HEK293 (cell line): ENCODE measurements around the gene PEAR1.

Experiments used
- CTCF ChIA-PET: fragments of 350-600 bp; formaldehyde crosslinking; extraction: SDS; loops from one replicate; lab custom pipeline; 2021; ENCODE audit warnings: antibody characterized with exemption; lab: Yijun Ruan, JAX
- POLR2A ChIA-PET: fragments of 300-600 bp; formaldehyde crosslinking; extraction: SDS; loops from one replicate; lab custom pipeline; 2020; ENCODE audit warnings: antibody characterized with exemption, inconsistent platforms; lab: Yijun Ruan, JAX
- H3K27ac ChIP-seq: fragments of 200-500 bp; sonication (Bioruptor generic); 2 replicates; pipeline ENCODE4 v1.5.1; 2014; ENCODE audit warnings: low read depth, low read length, control low read depth, inconsistent platforms; ENCODE audit errors: extremely low read depth
- H3K36me3 ChIP-seq, 2 experiments: fragments of 200-500 bp in 1 of 2; sonication (Bioruptor generic) in 1 of 2; 1 replicate in 1 of 2; 2 replicates in 1 of 2; pipeline ENCODE4 v1.5.1; 2014 to 2017; ENCODE audit warnings: inconsistent platforms in 2 of 2, low read length in 2 of 2; ENCODE audit not compliant: control insufficient read depth in 2 of 2, insufficient read depth in 1 of 2
- H3K4me1 ChIP-seq: fragments of 200-500 bp; sonication (Bioruptor generic); 2 replicates; pipeline ENCODE4 v1.5.1; 2014; ENCODE audit warnings: mild to moderate bottlenecking, low read length, inconsistent platforms; ENCODE audit not compliant: control insufficient read depth, insufficient read depth
- H3K4me3 ChIP-seq: 2 replicates; pipeline ENCODE4 v1.5.1; 2011; ENCODE audit warnings: low read depth, mild to moderate bottlenecking, control low read depth, low read length, moderate library complexity
- H3K9me3 ChIP-seq: fragments of 200-500 bp; sonication (Bioruptor generic); 2 replicates; pipeline ENCODE4 v1.5.1; 2014; ENCODE audit warnings: low read depth, low read length, inconsistent platforms; ENCODE audit not compliant: control insufficient read depth, insufficient read depth
- ELK4 ChIP-seq: IDR thresholded peaks from 2 replicates; pipeline ENCODE4 v1.6.1; 2011; ENCODE audit warnings: mild to moderate bottlenecking, low read depth, low read length, borderline replicate concordance
- GFI1B ChIP-seq: fragments of 450-650 bp; formaldehyde crosslinking; IDR thresholded peaks from 2 replicates; pipeline ENCODE4 v1.5.1; 2016; ENCODE audit warnings: missing biosample characterization, missing genetic modification characterization
- GLIS2 ChIP-seq: fragments of 450-650 bp; formaldehyde crosslinking; IDR thresholded peaks from 2 replicates; pipeline ENCODE4 v1.5.1; 2016; ENCODE audit warnings: missing biosample characterization, missing genetic modification characterization
- KLF17 ChIP-seq: fragments of 450-650 bp; formaldehyde crosslinking; IDR thresholded peaks from 2 replicates; pipeline ENCODE4 v1.5.1; 2016; ENCODE audit warnings: missing biosample characterization, missing genetic modification characterization
- MYNN ChIP-seq: fragments of 450-650 bp; formaldehyde crosslinking; IDR thresholded peaks from 2 replicates; pipeline ENCODE4 v1.5.1; 2016; ENCODE audit warnings: missing biosample characterization, missing genetic modification characterization, borderline replicate concordance
- OSR2 ChIP-seq: fragments of 450-650 bp; formaldehyde crosslinking; IDR thresholded peaks from 2 replicates; pipeline ENCODE4 v1.5.1; 2016; ENCODE audit warnings: missing biosample characterization, missing genetic modification characterization
- SALL2 ChIP-seq: fragments of 450-650 bp; formaldehyde crosslinking; IDR thresholded peaks from 2 replicates; pipeline ENCODE4 v1.5.0; 2017; ENCODE audit warnings: missing biosample characterization, mild to moderate bottlenecking, missing genetic modification characterization, borderline replicate concordance
- ZEB2 ChIP-seq: fragments of 450-650 bp; formaldehyde crosslinking; IDR thresholded peaks from 2 replicates; pipeline ENCODE4 v1.5.1; 2016; ENCODE audit warnings: missing biosample characterization, missing genetic modification characterization
- ZNF155 ChIP-seq: fragments of 450-650 bp; formaldehyde crosslinking; IDR thresholded peaks from 2 replicates; pipeline ENCODE4 v1.5.1; 2016; ENCODE audit warnings: missing biosample characterization, missing genetic modification characterization
- ZNF16 ChIP-seq: fragments of 450-650 bp; formaldehyde crosslinking; IDR thresholded peaks from 2 replicates; pipeline ENCODE4 v1.5.1; 2016; ENCODE audit warnings: low read depth, missing biosample characterization, missing genetic modification characterization
- ZNF174 ChIP-seq: fragments of 450-650 bp; formaldehyde crosslinking; IDR thresholded peaks from 2 replicates; pipeline ENCODE4 v1.5.0; 2017; ENCODE audit warnings: missing biosample characterization, mild to moderate bottlenecking, missing genetic modification characterization
- ZNF26 ChIP-seq: fragments of 450-650 bp; formaldehyde crosslinking; IDR thresholded peaks from 2 replicates; pipeline ENCODE4 v1.5.1; 2016; ENCODE audit warnings: missing biosample characterization, missing genetic modification characterization
- ZNF280C ChIP-seq: fragments of 450-650 bp; formaldehyde crosslinking; IDR thresholded peaks from 2 replicates; pipeline ENCODE4 v1.5.1; 2016; ENCODE audit warnings: missing biosample characterization, missing genetic modification characterization
- ZNF311 ChIP-seq: fragments of 450-650 bp; formaldehyde crosslinking; IDR thresholded peaks from 2 replicates; pipeline ENCODE4 v1.5.1; 2017; ENCODE audit warnings: missing biosample characterization, missing genetic modification characterization, borderline replicate concordance
- ZNF394 ChIP-seq: fragments of 450-650 bp; formaldehyde crosslinking; IDR thresholded peaks from 2 replicates; pipeline ENCODE4 v1.5.1; 2016; ENCODE audit warnings: missing biosample characterization, missing genetic modification characterization, mild to moderate bottlenecking, moderate library complexity, borderline replicate concordance
- ZNF426 ChIP-seq: fragments of 450-650 bp; formaldehyde crosslinking; IDR thresholded peaks from 2 replicates; pipeline ENCODE4 v1.5.1; 2017; ENCODE audit warnings: missing biosample characterization, missing genetic modification characterization, mild to moderate bottlenecking, inconsistent platforms, moderate library complexity
- ZNF544 ChIP-seq: fragments of 450-650 bp; formaldehyde crosslinking; IDR thresholded peaks from 2 replicates; pipeline ENCODE4 v1.5.0; 2017; ENCODE audit warnings: missing biosample characterization, missing genetic modification characterization
- ZNF580 ChIP-seq: fragments of 450-650 bp; formaldehyde crosslinking; IDR thresholded peaks from 2 replicates; pipeline ENCODE4 v1.5.1; 2016; ENCODE audit warnings: missing biosample characterization, missing genetic modification characterization
- ZNF76 ChIP-seq: fragments of 450-650 bp; formaldehyde crosslinking; IDR thresholded peaks from 2 replicates; pipeline ENCODE4; 2016; ENCODE audit warnings: low read depth, missing biosample characterization, missing genetic modification characterization, borderline replicate concordance
- ZSCAN16 ChIP-seq: fragments of 450-650 bp; formaldehyde crosslinking; IDR thresholded peaks from 2 replicates; pipeline ENCODE4 v1.5.1; 2016; ENCODE audit warnings: missing biosample characterization, missing genetic modification characterization
- ZSCAN18 ChIP-seq: fragments of 450-650 bp; formaldehyde crosslinking; IDR thresholded peaks from 2 replicates; pipeline ENCODE4 v1.5.1; 2016; ENCODE audit warnings: missing biosample characterization, missing genetic modification characterization
- ZSCAN23 ChIP-seq: fragments of 450-650 bp; formaldehyde crosslinking; IDR thresholded peaks from 2 replicates; pipeline ENCODE4 v1.5.1; 2016; ENCODE audit warnings: missing biosample characterization, missing genetic modification characterization

The PEAR1 gene

GRCh38 chr1:156931211-156931952 lies 37.9 kb downstream of the PEAR1 start (continued):
- TF ChIP-seq MYNN (tag by site-specific recombination) (no peak), SALL2 (tag by site-specific recombination) (no peak), ZNF580 (tag by site-specific recombination) (no peak), ZNF394 (tag by site-specific recombination) (no peak), ZNF174 (tag by site-specific recombination) (no peak)
- TF ChIP-seq, all 188 proteins: peak for 0

GRCh38 chr1:156931974-156932710 lies 38.6 kb downstream of the PEAR1 start:
- Histone ChIP-seq H3K4me1 (no peaks in the 10 kb centered on the region), H3K36me3 (peaks cover 0 to 31% of the 10 kb centered on the region in 2 experiments; a peak in 1 of 3 replicates)
- no peak for TF ChIP-seq ZSCAN23 (tag by site-specific recombination)
- TF ChIP-seq ZSCAN18 (tag by site-specific recombination): no peak
- no peak for TF ChIP-seq ZSCAN16
- TF ChIP-seq GFI1B (tag by site-specific recombination): no peak
- TF ChIP-seq ZNF76 (tag by site-specific recombination): no peak
- TF ChIP-seq GLIS2 (tag by site-specific recombination): no peak
- no peak for TF ChIP-seq OSR2 (tag by site-specific recombination)
- no peak for TF ChIP-seq ELK4
- no peak for TF ChIP-seq ZNF26 (tag by site-specific recombination)
- TF ChIP-seq ZNF426: no peak
- no peak for TF ChIP-seq ZEB2
- TF ChIP-seq ZNF544 (tag by site-specific recombination): no peak
- no peak for TF ChIP-seq ZNF155 (tag by site-specific recombination)
- TF ChIP-seq ZNF16: no peak
- TF ChIP-seq KLF17 (tag by site-specific recombination): no peak
- no peak for TF ChIP-seq ZNF280C
- TF ChIP-seq ZNF311: no peak
- TF ChIP-seq, all 188 proteins: peak for 0
- ChIA-PET POLR2A (no interaction called here), CTCF (interaction anchor here (1.1 to 2.3 kb wide), 5 partner anchors 22 to 243 kb away, joined by 3 to 10 read pairs (median 6); no protein-coding TSS in a partner anchor)
- Histone ChIP-seq H3K9me3 (no peaks in the 10 kb centered on the region), H3K4me3 (no peak overlapping the region), H3K27ac (no peak overlapping the region)
